ENCODE data around the gene SMIM30.
"Not testable (repeated sequence)": the region's sequence is repeated elsewhere in the genome, so short reads cannot be mapped to it uniquely, and the experiment has no call there.

Gene SMIM30

GRCh38 chr7:113118074-113118959 is at the start of gene SMIM30:
TSS of gene SMIM30 (minus strand) at chr7:113118554. CDS start at chr7:113117578, 976 bp downstream.
- DNase-seq, result peak; percentile 22 to 95 (median 84)

- not testable (repeated sequence) for DNase-seq
These were observed 47.8 kb upstream of the SMIM30 start for GRCh38 chr7:113166176-113166575.

- no peak for DNase-seq
These were observed 42.7 kb upstream of the SMIM30 start for GRCh38 chr7:113161050-113161449.

DNA sequence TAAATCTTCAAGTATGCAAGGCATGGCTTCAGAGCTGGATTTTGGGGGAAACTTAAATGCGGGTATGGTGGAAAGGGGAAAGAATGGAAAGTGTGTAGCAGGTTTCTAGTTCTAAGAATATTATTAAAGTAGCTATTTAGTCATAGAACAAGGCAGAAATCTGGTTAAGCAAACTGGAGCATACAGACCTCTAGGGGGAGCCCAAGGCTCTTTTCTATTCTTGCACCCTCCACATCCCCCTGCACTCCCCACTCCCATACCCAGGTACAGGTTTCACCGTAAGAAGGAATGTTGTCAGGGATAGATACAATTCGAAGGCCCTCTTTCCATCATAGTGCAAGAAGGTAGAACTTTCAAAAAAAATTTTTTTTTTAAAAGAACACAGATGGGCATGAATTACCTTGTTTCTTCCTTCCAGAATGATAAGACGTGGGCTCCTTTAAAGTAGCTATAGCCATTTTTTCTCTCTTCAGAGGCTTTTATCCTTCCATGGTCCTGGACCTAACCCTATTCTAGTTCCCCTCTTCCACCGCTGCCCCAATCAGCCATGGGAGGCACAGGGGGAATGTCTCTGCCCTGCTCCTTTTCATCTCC is 41.5 kb upstream of the SMIM30 start:
- no peak for DNase-seq

DNA sequence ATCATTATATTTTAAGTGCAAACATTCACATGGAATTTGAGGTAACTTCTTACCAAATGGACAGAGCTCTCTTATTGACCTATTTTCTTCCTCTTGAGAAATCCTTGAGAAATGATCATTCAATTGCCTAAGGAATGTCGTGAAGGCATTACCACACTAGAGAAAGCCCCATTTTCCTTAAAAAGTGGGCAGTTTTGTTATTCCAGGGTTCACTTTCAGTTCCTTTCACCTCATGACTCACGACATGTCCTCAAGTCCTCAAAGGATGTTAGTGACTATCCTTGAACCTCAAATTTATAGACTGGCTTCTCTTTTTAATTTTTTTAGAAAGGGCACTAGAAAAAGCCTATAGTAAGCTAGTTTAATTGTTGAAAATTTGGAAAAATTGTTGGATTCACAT is 40.4 kb upstream of the SMIM30 start:
- no peak for DNase-seq

DNA sequence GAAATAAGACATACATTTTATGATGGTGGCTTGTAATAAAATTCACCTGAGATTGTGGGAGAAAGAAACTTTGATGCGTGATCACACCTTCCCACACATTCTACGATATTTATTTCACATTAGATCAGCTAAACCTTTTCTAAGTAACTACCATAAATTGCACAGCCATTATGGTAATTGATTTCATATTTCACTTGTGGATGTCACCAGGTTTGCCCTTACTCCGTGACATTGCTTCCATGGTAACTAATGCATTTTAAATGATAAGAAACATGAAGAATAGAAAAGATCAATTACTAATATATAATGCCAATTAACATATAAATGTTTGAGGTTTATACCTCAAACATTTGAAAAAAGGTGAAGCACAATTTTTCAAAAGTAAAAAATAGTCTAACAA is 35.8 kb upstream of the SMIM30 start:
- no peak for DNase-seq

GRCh38 chr7:113144817-113145216 is 26.5 kb upstream of the SMIM30 start:
- no peak for DNase-seq

DNA sequence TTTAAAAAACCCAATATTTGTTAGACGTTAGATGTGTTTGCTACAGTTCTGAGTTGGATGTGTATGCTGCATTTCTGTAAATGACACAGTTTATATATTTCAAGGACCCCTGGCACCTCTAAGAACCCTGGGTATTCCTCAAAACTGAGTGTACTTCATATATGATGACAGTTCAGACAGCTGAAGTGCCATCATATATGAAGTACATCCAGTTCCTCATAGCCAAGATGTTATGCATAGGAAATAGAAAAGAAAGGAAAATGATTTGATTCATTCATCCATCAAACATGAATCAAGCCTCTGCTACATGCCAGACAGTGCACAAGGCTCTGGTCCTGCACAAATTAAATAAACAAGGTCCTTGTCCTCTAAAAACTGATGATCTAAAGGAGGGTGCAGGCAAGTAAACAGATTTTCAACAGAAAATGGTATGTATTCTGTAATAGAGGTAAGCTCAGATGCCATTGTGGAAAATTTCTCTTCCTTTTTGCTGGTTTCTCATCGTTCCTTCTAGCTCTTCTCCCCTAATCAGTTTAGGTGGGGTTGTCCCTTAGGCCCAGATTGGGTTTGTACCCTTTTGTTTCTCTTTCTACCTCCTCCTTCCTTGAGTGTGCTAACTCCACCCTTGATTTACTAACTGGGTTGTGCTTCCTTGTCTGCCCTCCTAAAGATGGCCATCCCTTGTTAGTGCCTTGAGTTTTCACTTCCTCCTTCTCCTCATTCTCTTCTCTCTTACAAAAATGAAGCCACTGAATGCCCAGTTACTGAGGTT is 25.3 kb upstream of the SMIM30 start:
- DNase-seq, result no peak

DNA sequence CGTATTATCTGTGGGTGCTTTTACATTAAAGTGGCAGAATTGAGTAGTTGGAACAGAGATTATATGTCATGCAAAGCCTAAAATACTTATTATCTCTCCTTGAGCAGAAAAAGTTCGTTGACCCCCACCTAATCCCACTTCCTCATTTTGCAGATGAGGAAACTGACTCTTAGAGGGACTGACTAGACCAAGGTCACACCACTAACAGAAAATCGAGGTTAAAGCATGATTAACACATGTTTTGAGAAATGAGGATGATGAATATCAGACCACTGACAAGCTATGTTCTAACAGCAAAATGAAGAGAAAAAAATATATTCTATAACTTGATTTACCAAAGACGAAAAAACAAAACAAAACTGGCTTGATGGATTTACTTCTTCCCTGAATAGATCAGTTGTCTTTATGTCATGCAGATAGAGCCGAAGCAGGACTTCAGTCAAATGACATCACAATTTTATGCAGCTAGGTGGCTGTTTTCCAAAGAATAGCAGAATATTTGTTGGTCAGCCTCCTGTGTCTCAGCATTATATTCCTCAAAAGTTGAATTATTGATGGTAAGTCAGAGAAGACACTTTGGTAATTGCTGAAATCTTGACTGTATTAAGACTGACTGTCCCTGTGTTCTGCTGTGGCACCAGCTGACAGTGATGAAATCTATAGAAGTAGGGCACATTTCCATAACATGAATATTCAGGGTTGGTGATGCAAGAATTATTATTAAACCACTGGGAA is 24.2 kb upstream of the SMIM30 start:
- DNase-seq, result no peak

DNA sequence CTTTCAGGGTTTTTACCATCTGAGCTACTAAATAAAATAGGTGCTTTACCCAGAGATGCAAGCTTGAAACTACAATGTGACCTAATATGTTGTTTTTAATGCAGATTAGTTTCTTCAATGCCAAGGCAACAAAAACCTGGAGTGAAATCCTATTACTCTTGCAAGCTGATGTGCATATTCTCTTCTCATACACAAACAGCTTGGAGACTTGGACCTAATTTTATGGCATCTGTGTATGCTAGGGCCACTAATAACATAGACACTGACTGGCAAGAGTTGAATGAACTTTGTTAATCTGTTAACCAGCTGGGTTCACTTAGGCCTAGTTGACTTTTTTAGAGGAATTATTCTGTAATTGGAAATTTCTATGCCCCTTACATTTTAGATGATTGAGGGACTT is 23.4 kb upstream of the SMIM30 start:
- no peak for DNase-seq

DNA sequence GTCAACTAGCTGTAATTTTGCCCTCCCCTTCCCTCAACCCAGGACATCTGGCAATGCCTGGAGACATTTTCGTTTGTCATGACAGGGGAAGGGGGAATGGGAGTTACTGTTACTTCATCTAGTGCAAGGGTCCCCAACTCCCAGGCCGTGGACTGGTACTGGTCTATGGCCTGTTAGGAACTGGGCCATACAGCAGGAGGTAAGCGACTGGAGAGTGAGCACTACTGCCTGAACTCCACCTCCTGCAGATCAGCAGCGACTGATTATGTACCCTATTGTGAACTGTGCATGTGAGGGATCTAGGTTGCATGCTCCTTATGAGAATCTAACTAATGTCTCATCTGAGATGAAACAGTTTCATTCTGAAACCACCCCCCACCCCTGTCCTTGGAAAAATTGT is 22.6 kb upstream of the SMIM30 start:
- DNase-seq, result no peak

DNA sequence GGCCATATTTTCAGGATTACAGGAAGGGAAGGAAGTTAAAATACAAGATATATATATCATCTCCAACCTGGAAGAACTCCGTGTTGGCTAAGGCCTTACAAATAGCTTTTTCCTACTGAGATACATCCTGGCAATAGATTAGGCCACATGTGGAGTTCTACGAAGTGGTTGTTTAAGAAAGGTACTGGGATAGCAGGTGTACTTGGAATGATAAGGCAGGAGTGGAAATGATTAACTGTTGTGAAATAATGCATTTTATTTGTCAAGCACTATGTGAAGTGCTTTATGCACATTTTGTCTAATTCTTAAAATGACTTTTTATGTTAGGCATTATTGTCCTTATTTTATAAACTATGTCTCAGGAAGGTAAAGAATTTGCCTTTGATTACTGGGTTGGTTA is 18.9 kb upstream of the SMIM30 start:
- no peak for DNase-seq

DNA sequence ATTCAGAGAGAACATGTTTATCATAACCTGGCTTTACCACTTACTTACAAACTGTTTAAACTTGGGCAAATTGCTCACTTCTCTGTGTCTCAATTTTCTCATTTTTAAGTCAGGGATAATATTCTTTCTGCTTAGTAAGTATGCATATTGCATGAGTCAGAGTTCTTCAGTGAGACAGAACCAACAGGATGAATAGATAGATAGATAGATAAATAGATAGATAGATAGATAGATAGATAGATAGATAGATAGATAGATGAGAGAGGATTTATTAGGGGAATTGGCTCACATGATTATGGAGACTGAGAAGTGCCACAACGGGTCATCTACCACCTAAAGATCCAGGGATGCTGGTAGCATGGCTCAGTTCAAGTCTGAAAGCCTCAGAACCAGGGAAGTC is 15.7 kb upstream of the SMIM30 start:
- no peak for DNase-seq

DNA sequence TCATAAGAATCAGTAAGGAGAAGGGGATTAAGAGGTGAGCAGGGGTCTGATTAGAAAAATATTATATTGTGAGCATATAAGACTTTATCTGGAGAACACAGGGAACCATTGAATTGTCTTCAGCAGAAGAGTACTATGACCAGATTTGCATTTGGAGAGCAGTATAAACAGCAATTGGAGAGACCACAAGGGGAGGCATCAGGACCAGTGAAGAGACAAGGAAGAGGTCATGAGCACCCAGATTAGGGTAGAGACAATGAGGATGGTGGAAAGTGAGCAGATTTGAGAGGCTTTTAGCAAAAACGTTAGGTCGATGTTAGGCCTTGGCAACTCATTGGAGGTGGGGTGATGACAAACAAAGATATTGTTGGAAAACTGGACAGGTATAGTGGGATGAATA is 13.0 kb upstream of the SMIM30 start:
- DNase-seq, result no peak

DNA sequence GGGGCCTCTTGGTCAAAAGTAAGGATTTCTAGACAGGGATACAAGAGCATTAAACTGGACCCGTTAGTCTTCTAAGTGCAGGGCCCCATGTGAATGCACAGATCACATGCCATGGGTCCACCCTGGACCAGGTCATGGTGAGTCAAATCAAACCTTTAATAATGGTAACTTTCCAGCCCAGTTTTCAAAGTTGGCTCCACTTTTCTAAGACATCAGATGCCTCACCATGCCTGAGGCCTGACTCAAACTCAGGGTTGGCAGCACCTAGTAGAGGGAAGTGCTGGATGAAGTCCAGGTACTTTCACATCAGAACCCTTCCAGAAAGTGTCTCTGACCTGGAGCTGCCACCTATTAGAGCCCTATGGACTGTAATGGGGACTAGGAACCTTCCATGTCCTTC is 9.7 kb upstream of the SMIM30 start:
- DNase-seq, result no peak

GRCh38 chr7:113125728-113126127 is 7.4 kb upstream of the SMIM30 start:
- no peak for DNase-seq

GRCh38 chr7:113122744-113123143 is 4.4 kb upstream of the SMIM30 start:
- peak in 1 of 51 donors; percentile 1 for DNase-seq

DNA sequence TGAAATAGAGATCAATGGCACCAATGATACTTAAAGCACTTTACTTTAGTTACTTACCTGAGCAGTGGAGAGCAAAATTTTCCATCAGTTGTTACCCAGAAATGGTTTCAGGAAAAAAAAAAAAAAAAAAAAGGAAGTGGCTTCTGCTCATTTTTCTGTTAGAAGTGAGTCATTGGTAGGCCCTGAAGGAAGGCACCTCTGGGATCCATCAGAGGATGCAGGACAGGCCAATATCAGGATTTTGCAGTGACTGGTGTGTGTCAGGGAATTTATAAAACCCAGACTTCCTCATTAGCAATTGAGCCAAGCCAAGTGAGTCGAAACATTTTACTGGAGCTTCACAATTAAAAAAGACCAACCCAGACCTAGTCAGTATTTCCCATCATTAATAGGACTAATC is 2.3 kb upstream of the SMIM30 start:
- DNase-seq, result no peak

DNA sequence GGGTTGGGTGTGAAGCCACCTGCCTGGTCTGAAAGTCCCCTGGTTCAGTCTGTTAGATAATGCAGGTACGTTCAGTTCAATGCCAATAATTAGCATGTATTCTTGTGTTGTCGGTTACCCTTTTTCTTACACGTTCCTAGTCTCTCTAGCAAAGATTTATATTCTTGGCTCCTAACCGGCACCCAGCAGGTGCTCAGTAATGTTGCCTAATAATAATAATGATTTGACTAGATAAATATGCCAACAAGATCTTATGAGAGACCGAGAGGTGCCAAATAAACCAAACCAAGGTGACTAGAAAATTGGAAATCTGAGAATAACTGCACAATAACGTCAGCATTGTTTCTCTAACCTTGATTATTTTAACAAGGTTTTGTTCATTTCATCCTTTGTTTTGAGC is 1.1 kb upstream of the SMIM30 start:
- no peak for DNase-seq

- peak in 2 of 51 donors; percentile 2 to 3 for DNase-seq
These were observed 980 bp downstream of the SMIM30 start for GRCh38 chr7:113117374-113117774.

DNA sequence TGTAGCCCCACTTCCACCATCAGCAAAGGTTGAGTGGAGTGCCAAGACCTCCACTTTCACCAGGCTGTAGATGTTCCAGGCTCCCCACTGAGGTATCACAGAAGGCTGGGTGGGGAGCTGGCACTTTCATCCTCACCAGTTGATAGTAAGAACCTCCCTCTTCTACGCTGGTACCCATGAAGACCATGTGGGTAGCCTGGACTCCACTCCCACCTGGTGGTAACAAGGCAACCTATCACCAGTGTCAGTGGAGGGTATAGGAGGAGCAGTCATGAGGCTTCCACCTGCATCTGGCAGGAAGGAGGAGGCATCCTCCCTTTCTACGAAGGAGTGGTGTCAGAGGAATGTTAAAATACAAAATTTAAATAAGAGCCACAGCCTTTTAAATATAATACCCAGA is 4.4 kb downstream of the SMIM30 start:
- peak in 1 of 51 donors; percentile 1 for DNase-seq

DNA sequence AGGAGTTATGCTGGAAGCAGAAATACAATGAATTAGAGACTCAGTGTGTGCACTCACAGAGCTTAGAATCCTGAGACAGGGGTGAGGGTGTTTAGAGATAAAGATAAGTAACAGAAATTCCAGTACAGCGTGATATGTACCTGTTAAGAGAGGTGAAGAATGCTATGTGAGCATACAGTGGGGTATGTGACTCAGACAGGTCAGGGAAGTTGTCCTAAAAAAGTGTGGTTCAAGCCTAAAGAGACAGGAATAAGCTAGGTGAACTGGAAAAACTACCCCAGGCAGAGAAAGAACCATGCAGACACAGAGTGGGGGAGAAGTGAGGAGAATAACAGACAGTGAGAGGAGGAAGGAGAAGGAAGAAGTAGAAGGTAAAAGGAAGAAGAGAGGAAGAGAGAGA is 8.6 kb downstream of the SMIM30 start:
- DNase-seq, result no peak

Measured in hypothalamus (tissue), 51 donors.